ENCODE measurements around the gene RBM33.
A peak's percentile ranks its signal among the peaks of the same experiment; 100 is the strongest.

RBM33 gene

GRCh38 chr7:155806096-155806871, 161.8 kb downstream of the RBM33 start:
- DNase-seq (ENCODE audit: low read depth in 1 of 2, low spot score in 1 of 2), result no peak

- no peak for DNase-seq (ENCODE audit: low read depth in 1 of 2, low spot score in 1 of 2)
Measured at GRCh38 chr7:155807065-155807671, 162.7 kb downstream of the RBM33 start.

- DNase-seq (ENCODE audit: low read depth in 1 of 2, low spot score in 1 of 2), result no peak
Measured at GRCh38 chr7:155807789-155808548, 163.5 kb downstream of the RBM33 start.

GRCh38 chr7:155808549-155809331, 164.3 kb downstream of the RBM33 start:
- DNase-seq (ENCODE audit: low read depth in 1 of 2, low spot score in 1 of 2), result no peak

- DNase-seq (ENCODE audit: low read depth in 1 of 2, low spot score in 1 of 2), result no peak
Measured at GRCh38 chr7:155809332-155809946, 165.0 kb downstream of the RBM33 start.

- no peak for DNase-seq (ENCODE audit: low read depth in 1 of 2, low spot score in 1 of 2)
Measured at GRCh38 chr7:155809947-155810769, 165.7 kb downstream of the RBM33 start.

- no peak for DNase-seq (ENCODE audit: low read depth in 1 of 2, low spot score in 1 of 2)
Measured at GRCh38 chr7:155810770-155811559, 166.5 kb downstream of the RBM33 start.

- no peak for DNase-seq (ENCODE audit: low read depth in 1 of 2, low spot score in 1 of 2)
Measured at GRCh38 chr7:155811560-155811894, 167.1 kb downstream of the RBM33 start.

GRCh38 chr7:155811895-155812761, 167.7 kb downstream of the RBM33 start, which contains the start of gene SHH:
TSS of gene SHH (minus strand) at chr7:155812463. CDS start at chr7:155812122, 341 bp downstream.
- DNase-seq (ENCODE audit: low read depth in 1 of 2, low spot score in 1 of 2), result no peak

GRCh38 chr7:155813125-155813524, 168.7 kb downstream of the RBM33 start:
- no peak for DNase-seq (ENCODE audit: low read depth in 1 of 2, low spot score in 1 of 2)

GRCh38 chr7:155813546-155814315, 169.3 kb downstream of the RBM33 start:
- no peak for DNase-seq (ENCODE audit: low read depth in 1 of 2, low spot score in 1 of 2)

GRCh38 chr7:155814316-155815276, 170.1 kb downstream of the RBM33 start:
- no peak for DNase-seq (ENCODE audit: low read depth in 1 of 2, low spot score in 1 of 2)

- peak in 1 of 2 donors; percentile 18 for DNase-seq (ENCODE audit: low read depth in 1 of 2, low spot score in 1 of 2)
Measured at GRCh38 chr7:155815332-155816191, 171.1 kb downstream of the RBM33 start.

GRCh38 chr7:155816192-155816508, 171.7 kb downstream of the RBM33 start:
- no peak for DNase-seq (ENCODE audit: low read depth in 1 of 2, low spot score in 1 of 2)

GRCh38 chr7:155816996-155817395, 172.5 kb downstream of the RBM33 start:
- DNase-seq (ENCODE audit: low read depth in 1 of 2, low spot score in 1 of 2), result no peak

Measured in activated T-helper 1 cell treated with anti-CD3 and anti-CD28 coated beads, Interleukin-2, amount 50 U/mL, for 16 hours (primary cell).